GM21381 (cell line): ENCODE measurements around the gene ZCCHC7.
A peak's percentile ranks its signal among the peaks of the same experiment; 100 is the strongest.
"Not testable (repeated sequence)": the region's sequence is repeated elsewhere in the genome, so short reads cannot be mapped to it uniquely, and the experiment has no call there.

ENCODE experiments used
- ATAC-seq: cut with Tn5 transposase; IDR thresholded peaks from one replicate; pipeline ENCODE4 v1.9.1; 2021; ENCODE audit warnings: mild to moderate bottlenecking, moderate library complexity; ENCODE audit not compliant: unreplicated experiment

Gene ZCCHC7

GRCh38 chr9:37119907-37120842, at the start of gene ZCCHC7:
ZCCHC7 (plus strand) TSS chr9:37120574.
- ATAC-seq: peak; percentile 94

DNA sequence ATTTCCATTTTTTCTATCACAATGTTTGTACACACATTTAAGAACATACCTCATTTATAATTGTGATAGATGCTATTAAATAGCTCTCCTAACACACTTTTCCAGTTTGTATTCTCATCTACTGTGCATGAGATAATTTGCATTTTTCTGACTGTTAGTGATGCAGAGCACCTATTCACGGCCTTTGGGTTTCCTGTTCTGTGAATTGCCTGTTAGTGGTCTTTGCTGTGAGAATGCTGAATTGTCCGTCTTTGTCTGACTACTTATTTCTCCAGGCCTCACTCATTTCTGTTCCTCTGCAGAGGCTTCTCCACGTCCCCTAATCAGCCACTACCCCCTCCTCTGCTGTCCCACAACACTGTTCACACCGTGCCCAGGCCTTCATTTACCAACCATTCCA, 45.6 kb upstream of the ZCCHC7 start:
- peak; percentile 37 for ATAC-seq

DNA sequence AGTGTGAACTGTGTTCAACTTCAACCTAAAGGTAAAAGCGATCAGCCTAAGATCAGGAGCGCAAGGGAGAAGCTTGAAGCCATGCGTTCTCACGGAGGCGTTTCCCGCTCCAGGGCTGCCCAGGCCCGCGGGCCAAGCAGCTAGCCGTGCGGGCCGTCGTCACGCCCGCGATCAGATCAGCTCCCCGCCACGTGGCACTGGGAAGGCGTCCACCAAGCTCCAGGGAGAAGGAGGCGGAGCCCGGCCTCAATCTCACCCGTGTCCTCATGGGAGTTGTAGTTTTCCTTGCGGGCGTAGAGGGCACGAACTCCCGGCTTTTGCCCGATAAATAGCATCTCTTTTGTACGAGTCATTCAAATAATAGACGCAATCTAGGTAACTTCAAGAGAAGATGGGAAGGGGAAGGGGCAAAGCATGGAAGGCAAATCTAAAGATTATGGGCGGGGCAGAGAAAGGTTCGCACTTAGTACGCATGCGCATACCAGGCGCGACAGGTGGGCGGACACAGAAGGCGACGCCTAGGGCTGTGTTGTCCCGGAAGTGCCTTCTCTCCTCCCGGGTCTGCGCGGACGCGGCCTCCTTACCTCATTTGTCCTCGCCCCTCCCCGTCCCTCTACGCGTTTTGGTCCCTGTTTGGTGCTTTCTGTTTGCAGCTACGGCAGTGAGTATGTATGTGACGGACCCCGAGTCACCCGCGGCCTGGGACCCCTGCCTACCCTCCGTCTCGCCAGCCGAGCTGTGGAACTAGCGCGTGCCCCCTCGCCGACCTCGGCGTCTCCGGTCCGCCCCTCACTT, 40.8 kb upstream of the ZCCHC7 start:
- peak; percentile 87 for ATAC-seq

DNA sequence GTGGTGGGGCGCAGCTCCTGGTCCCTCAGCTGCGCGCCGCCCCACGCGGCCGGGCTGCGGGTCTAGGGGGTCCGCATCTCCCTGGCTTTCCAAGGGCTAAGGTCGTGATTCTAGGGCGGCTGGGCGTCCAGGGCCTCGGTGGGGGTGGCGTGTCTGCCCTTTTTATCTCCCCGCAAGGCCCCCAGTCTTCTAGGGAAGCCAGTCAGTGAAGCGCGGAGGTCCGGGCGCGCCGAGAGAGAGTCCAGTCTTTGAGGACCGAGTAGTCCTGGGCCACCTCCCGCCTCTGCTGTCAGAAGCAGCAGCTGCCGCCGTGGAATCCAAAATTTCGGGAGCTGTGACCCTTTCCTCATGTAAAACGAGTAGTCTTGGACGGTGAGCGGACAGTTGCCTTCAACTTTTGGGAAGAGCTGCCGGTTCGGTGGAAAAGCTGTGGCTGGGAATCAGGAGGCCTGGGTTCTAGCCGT, 40.2 kb upstream of the ZCCHC7 start:
- ATAC-seq: peak; percentile 16

GRCh38 chr9:37081507-37081906, 38.9 kb upstream of the ZCCHC7 start:
- not testable (repeated sequence) for ATAC-seq

DNA sequence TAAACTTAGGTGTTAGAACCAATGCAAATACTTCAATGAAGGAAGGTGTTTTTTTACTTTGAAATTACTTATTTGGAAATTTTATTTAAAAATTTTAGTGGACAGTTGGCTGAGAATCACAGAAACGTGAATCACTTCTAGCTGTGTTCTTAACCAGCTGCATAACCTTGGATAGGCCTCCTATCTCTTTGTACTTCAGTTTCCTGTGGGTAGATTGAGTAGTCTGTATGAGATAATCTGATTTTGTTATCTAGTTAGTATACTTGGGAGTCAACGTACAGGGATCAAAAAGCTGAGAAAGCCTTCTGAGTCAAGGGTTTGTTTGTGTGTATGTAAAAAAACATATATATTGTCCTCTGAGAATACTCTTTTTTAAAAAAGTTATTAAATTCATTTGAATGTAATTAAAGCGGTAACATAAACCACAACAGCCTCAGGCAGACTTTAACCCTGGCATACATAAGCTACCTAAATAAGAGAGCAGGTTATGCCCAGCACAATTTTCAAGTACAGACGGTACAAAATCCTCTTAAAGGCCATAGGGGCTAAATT, 38.1 kb upstream of the ZCCHC7 start:
- no peak for ATAC-seq

GRCh38 chr9:37083654-37084053, 36.7 kb upstream of the ZCCHC7 start:
- ATAC-seq: no peak

- ATAC-seq: no peak
Observed at GRCh38 chr9:37085233-37085632, 35.1 kb upstream of the ZCCHC7 start.

DNA sequence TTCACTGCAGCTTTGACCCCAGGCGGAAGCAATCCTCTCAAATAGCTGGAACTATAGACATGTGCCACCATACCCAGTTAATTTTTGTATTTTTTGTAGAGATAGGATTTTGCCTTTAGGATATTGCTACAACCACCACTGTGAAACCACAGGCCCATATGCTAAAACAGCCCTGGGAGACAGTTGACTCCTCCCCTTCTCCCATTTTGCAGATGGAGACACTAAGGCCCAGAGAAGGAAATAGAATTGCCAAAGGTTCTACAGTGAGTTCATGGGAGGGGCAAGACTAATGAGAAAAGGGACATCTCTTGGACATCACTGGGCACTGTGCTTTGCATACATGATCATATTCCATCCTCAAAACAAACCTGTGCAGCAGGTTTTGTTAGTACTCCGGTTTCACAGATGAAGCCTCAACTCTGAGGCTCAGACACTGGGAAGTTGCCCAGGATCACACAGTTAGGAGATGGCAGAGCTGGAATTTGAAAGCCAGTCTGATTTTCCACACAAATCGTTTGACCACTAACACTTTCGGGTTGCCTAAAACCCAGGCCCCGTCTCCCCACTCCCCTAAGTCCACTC, 27.6 kb upstream of the ZCCHC7 start:
- ATAC-seq: not testable (repeated sequence)

- no peak for ATAC-seq
Observed at GRCh38 chr9:37094751-37095150, 25.6 kb upstream of the ZCCHC7 start.

GRCh38 chr9:37096628-37097027, 23.7 kb upstream of the ZCCHC7 start:
- no peak for ATAC-seq

DNA sequence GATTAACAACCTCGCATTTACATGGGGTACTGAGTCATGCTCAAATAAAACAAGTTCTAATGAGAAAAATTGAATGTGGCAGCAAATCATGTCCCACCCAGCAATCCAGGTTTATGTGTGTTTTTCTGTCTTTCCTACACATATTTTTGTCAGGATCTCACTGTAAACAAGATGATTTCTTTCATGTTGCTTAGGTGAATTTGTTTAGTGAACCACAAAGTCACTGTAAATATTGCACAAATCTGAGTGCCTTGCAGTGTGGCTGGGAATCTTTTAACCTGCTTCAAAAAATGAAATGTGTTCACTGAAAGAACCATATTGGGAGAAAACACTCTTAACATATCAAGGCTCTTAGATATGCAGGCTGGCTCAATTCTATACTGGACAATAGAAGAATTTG, 23.1 kb upstream of the ZCCHC7 start:
- no peak for ATAC-seq

DNA sequence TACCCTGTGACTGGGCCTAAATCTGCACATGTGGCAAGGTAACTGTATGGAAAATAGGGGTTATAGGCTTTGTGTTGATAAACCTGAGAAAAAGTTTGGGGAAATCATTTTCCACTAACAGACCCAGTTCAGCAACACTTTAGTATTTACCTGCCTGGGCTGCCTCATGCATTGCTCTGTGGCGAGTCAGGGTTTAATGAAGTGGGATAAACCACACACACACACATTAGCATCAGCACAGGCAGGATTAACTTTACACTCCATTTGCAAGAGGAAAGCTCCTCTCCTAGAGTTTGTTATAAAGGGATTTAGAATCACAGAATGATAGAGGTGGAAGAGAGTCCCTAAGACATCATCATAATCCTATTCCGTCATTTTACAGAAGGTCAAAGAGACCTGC, 20.0 kb upstream of the ZCCHC7 start:
- no peak for ATAC-seq

GRCh38 chr9:37100741-37101140, 19.6 kb upstream of the ZCCHC7 start:
- no peak for ATAC-seq

GRCh38 chr9:37102486-37102885, 17.9 kb upstream of the ZCCHC7 start:
- ATAC-seq: no peak

GRCh38 chr9:37104183-37104889, 16.0 kb upstream of the ZCCHC7 start:
- no peak for ATAC-seq

DNA sequence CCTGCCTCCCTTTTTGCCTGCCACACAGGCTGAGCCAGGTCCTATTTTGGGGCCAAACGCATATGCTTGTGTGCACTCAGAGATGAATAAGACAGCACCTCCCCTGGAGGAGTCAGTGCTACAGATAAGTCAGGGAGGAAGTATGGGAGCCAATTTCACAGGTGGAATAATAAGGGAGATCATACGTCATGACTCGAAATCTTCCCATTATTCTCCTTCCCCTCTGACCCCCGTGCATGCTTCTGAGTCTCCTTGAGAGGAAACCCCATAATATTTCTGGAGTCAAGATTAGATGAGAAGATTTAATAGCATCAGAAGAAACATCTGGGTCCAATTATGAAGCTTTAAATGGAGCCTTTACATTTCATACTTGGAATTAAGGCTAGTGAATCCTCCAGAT, 15.1 kb upstream of the ZCCHC7 start:
- ATAC-seq: no peak

GRCh38 chr9:37107701-37108100, 12.7 kb upstream of the ZCCHC7 start:
- no peak for ATAC-seq

DNA sequence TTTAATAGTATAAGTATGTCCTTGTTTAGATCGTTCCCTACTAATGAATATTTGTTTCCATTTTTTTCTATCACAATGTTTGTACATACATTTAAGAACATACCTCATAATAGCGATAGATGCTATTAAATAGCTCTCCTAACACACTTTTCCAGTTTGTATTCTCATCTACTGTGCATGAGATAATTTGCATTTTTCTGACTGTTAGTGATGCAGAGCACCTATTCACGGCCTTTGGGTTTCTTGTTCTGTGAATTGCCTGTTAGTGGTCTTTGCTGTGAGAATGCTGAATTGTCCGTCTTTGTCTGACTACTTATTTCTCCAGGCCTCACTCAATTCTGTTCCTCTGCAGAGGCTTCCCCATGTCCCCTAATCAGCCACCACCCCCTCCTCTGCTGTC, 5.9 kb upstream of the ZCCHC7 start:
- not testable (repeated sequence) for ATAC-seq

DNA sequence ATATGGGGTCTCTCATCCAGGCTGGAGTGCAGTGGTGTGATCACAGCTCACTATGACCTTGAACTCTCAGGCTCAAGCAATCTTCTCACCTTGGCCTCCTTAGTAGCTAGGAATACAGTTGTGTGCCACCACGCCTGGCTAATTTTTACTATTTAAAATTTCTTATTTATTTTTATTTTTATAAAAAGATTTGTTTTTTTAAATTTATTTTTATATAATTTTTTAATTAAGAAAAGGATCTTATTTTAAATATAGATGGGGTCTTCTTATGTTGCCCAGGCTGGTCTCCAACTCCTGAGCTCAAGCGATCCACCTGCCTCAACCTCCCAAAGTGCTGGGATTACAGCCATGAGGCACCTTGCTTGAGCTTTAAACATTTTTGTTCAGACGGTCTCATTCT, 2.4 kb upstream of the ZCCHC7 start:
- ATAC-seq: no peak
